H1 (cell line): ENCODE results near the gene TRAPPC11. TPM values are rescaled to one million over a fixed set of nuclear protein-coding genes. Genes with fewer than 3 reads are reported as not detected.

Source experiments
- CTCF ChIA-PET: fragments of 300-600 bp; sonication (Branson Sonifier 250); formaldehyde crosslinking; loops from one replicate; lab custom pipeline; 2021; ENCODE audit not compliant: partially characterized antibody; lab: Charles Lee
- POLR2A ChIA-PET: fragments of 300-600 bp; sonication (Branson Sonifier 250); formaldehyde crosslinking; loops from one replicate; lab custom pipeline; 2021; ENCODE audit warnings: inconsistent platforms; ENCODE audit not compliant: partially characterized antibody; lab: Charles Lee
- DNase-seq, 2 experiments: peaks; one replicate each; pipeline versions ENCODE4 v3.0.0 to v3.0.0-alpha.2; 2010 to 2022; ENCODE audit warnings: low spot score in 2 of 2, low read depth in 1 of 2, mixed read lengths in 1 of 2
- FAIRE-seq: peaks from 2 replicates; lab custom pipeline; 2011; peaks lifted over from hg19 to GRCh38; lab: Jason Lieb, UNC
- H2AFZ ChIP-seq: 2 replicates; pipeline ENCODE4 v1.8.1; 2012; ENCODE audit warnings: low read length, inconsistent platforms
- H2AK5ac ChIP-seq: 2 replicates; pipeline ENCODE4 v1.6.1; 2013; ENCODE audit warnings: low read depth, low read length
- H2BK120ac ChIP-seq: replicated peaks from 2 replicates; pipeline ENCODE3; 2013; ENCODE audit warnings: low read depth, low read length, inconsistent platforms
- H2BK12ac ChIP-seq: 2 replicates; pipeline ENCODE4 v1.6.1; 2013; ENCODE audit warnings: low read depth, low read length
- H2BK15ac ChIP-seq: 2 replicates; pipeline ENCODE4 v1.6.1; 2013; ENCODE audit warnings: low read length
- H2BK20ac ChIP-seq: 2 replicates; pipeline ENCODE4 v1.6.1; 2013; ENCODE audit warnings: low read length
- H2BK5ac ChIP-seq: 2 replicates; pipeline ENCODE4 v1.6.1; 2013; ENCODE audit warnings: low read depth, low read length
- H3K14ac ChIP-seq: 2 replicates; pipeline ENCODE4 v1.6.1; 2013; ENCODE audit warnings: inconsistent platforms; ENCODE audit not compliant: insufficient read length
- H3K18ac ChIP-seq: 2 replicates; pipeline ENCODE4 v1.6.1; 2013; ENCODE audit warnings: low read length; ENCODE audit errors: extremely low read depth
- H3K23ac ChIP-seq: 2 replicates; pipeline ENCODE4 v1.6.1; 2013; ENCODE audit warnings: inconsistent platforms; ENCODE audit not compliant: insufficient read length
- H3K23me2 ChIP-seq: 2 replicates; pipeline ENCODE4 v1.6.1; 2013; ENCODE audit warnings: low read depth, low read length
- H3K27ac ChIP-seq: 2 replicates; pipeline ENCODE4 v1.6.1; 2011; ENCODE audit warnings: low read depth, low read length, inconsistent platforms
- H3K27me3 ChIP-seq, 4 experiments: replicated peaks in 1 of 4; 1 replicate in 1 of 4; 2 replicates in 3 of 4; pipeline versions ENCODE4 v1.6.1 to v1.8.1; 2011 to 2013; ENCODE audit warnings: low read length in 3 of 4, mild to moderate bottlenecking in 3 of 4, inconsistent platforms in 2 of 4, mixed read lengths in 2 of 4, moderate library complexity in 1 of 4; ENCODE audit not compliant: control insufficient read depth in 3 of 4, insufficient read depth in 3 of 4; ENCODE audit errors: extremely low read depth in 1 of 4
- H3K36me3 ChIP-seq, 4 experiments: 2 replicates each; pipeline versions ENCODE4 v1.6.1 to v1.8.1; 2011 to 2013; ENCODE audit warnings: mild to moderate bottlenecking in 4 of 4, low read length in 3 of 4, moderate library complexity in 2 of 4, control low read depth in 1 of 4, inconsistent platforms in 1 of 4; ENCODE audit not compliant: insufficient read depth in 4 of 4, control insufficient read depth in 2 of 4
- H3K4ac ChIP-seq: replicated peaks from 2 replicates; pipeline ENCODE3; 2013; ENCODE audit warnings: low read length, low read depth, mixed read lengths, inconsistent platforms; ENCODE audit not compliant: insufficient read length
- H3K4me1 ChIP-seq, 4 experiments: replicated peaks in 1 of 4; 1 replicate in 1 of 4; 2 replicates in 3 of 4; pipeline versions ENCODE4 v1.6.1 to v1.8.1; 2011 to 2013; ENCODE audit warnings: low read length in 3 of 4, inconsistent platforms in 2 of 4, mixed read lengths in 1 of 4; ENCODE audit not compliant: insufficient read depth in 4 of 4, control insufficient read depth in 3 of 4
- H3K4me2 ChIP-seq, 2 experiments: 2 replicates each; pipeline versions ENCODE4 v1.6.1 to v1.8.1; 2011 to 2013; ENCODE audit warnings: low read depth in 2 of 2, low read length in 2 of 2, control low read depth in 1 of 2, inconsistent platforms in 1 of 2, mild to moderate bottlenecking in 1 of 2; ENCODE audit not compliant: insufficient read depth in 1 of 2
- H3K4me3 ChIP-seq, 4 experiments: fragments of 200-600, 300-600 bp in 1 of 4; sonication (generic), shearing (Covaris generic), sonication (Bioruptor Twin) in 1 of 4; 2 replicates each; pipeline versions ENCODE4 v1.5.1 to v1.8.1; 2011 to 2016; ENCODE audit warnings: low read length in 4 of 4, low read depth in 3 of 4, control low read depth in 2 of 4, inconsistent platforms in 2 of 4, mild to moderate bottlenecking in 2 of 4, mixed read lengths in 1 of 4, moderate library complexity in 1 of 4; ENCODE audit not compliant: insufficient read depth in 2 of 4; ENCODE audit errors: extremely low read depth in 1 of 4
- H3K56ac ChIP-seq: replicated peaks from 2 replicates; pipeline ENCODE3; 2013; ENCODE audit warnings: low read depth, mild to moderate bottlenecking, mixed read lengths, low read length, inconsistent platforms; ENCODE audit not compliant: insufficient read length
- H3K79me1 ChIP-seq: 2 replicates; pipeline ENCODE4 v1.6.1; 2013; ENCODE audit warnings: low read depth, low read length, control low read depth
- H3K79me2 ChIP-seq, 2 experiments: 2 replicates each; pipeline versions ENCODE4 v1.6.1 to v1.8.1; 2012 to 2013; ENCODE audit warnings: low read length in 2 of 2, mild to moderate bottlenecking in 2 of 2, inconsistent platforms in 1 of 2; ENCODE audit not compliant: insufficient read depth in 2 of 2, control insufficient read depth in 1 of 2
- H3K9ac ChIP-seq, 4 experiments: replicated peaks in 1 of 4; 1 replicate in 1 of 4; 2 replicates in 3 of 4; pipeline versions ENCODE4 v1.6.1 to v1.8.1; 2011 to 2013; ENCODE audit warnings: low read depth in 3 of 4, low read length in 3 of 4, control low read depth in 2 of 4, mild to moderate bottlenecking in 2 of 4, moderate library complexity in 2 of 4, inconsistent platforms in 1 of 4; ENCODE audit errors: extremely low read depth in 1 of 4
- H3K9me3 ChIP-seq, 2 experiments: 2 replicates each; pipeline versions ENCODE4 v1.6.1 to v1.8.1; 2012 to 2013; ENCODE audit warnings: mild to moderate bottlenecking in 2 of 2, moderate library complexity in 2 of 2, control low read depth in 1 of 2, inconsistent platforms in 1 of 2, low read depth in 1 of 2, low read length in 1 of 2, mixed read lengths in 1 of 2; ENCODE audit not compliant: insufficient read depth in 2 of 2
- H4K20me1 ChIP-seq, 2 experiments: replicated peaks in 1 of 2; 2 replicates each; pipeline versions ENCODE3 to v1.8.1; 2011 to 2013; ENCODE audit warnings: inconsistent platforms in 2 of 2, low read length in 2 of 2, mild to moderate bottlenecking in 1 of 2; ENCODE audit not compliant: insufficient read depth in 2 of 2, control insufficient read depth in 1 of 2
- H4K5ac ChIP-seq: 2 replicates; pipeline ENCODE4 v1.6.1; 2013; ENCODE audit warnings: low read length, low read depth, mixed read lengths, inconsistent platforms; ENCODE audit not compliant: insufficient read length
- H4K8ac ChIP-seq: 2 replicates; pipeline ENCODE4 v1.8.0; 2013; ENCODE audit warnings: mild to moderate bottlenecking, moderate library complexity, low read length, inconsistent platforms; ENCODE audit not compliant: insufficient read depth; ENCODE audit errors: extremely low read depth
- H4K91ac ChIP-seq: replicated peaks from 2 replicates; pipeline ENCODE3; 2013; ENCODE audit warnings: low read length, mixed read lengths, inconsistent platforms; ENCODE audit not compliant: insufficient read length
- CBX8 ChIP-seq: fragments of 300-800, 300-1000 bp; sonication (generic); IDR thresholded peaks from 2 replicates; pipeline ENCODE4 v1.7.1; 2016; ENCODE audit warnings: low read depth, low read length, borderline replicate concordance
- CEBPB ChIP-seq: IDR thresholded peaks from 2 replicates; pipeline ENCODE4 v1.6.1; 2012; ENCODE audit warnings: low read depth, low read length
- CREB1 ChIP-seq: IDR thresholded peaks from 2 replicates; pipeline ENCODE4 v1.6.1; 2012; ENCODE audit warnings: inconsistent platforms
- HDAC2 ChIP-seq, 2 experiments: fragments of 300-600 bp in 1 of 2; sonication (generic) in 1 of 2; IDR thresholded peaks; 2 replicates each; pipeline ENCODE4 v1.6.1; 2011 to 2012; ENCODE audit warnings: low read depth in 2 of 2, low read length in 2 of 2, mild to moderate bottlenecking in 2 of 2, moderate library complexity in 2 of 2, borderline replicate concordance in 1 of 2, inconsistent platforms in 1 of 2
- POU5F1 ChIP-seq: IDR thresholded peaks from 2 replicates; pipeline ENCODE4 v1.6.1; 2011; ENCODE audit warnings: low read depth, mild to moderate bottlenecking, low read length, moderate library complexity
- RBBP5 ChIP-seq: IDR thresholded peaks from 2 replicates; pipeline ENCODE4 v1.7.1; 2012; ENCODE audit warnings: low read depth, mild to moderate bottlenecking, inconsistent platforms, low read length, moderate library complexity, borderline replicate concordance
- RNF2 ChIP-seq: fragments of 200-900, 300-1000 bp; sonication (generic); IDR thresholded peaks from 2 replicates; pipeline ENCODE4 v1.7.1; 2016; ENCODE audit warnings: borderline replicate concordance, low read depth, mild to moderate bottlenecking, antibody characterized with exemption, low read length; ENCODE audit not compliant: poor library complexity, severe bottlenecking; ENCODE audit errors: missing control alignments
- SIX5 ChIP-seq: IDR thresholded peaks from 2 replicates; pipeline ENCODE4 v1.6.1; 2011; ENCODE audit warnings: mild to moderate bottlenecking, low read depth, low read length
- TBP ChIP-seq: IDR thresholded peaks from 2 replicates; pipeline ENCODE4 v1.6.1; 2011; ENCODE audit warnings: low read depth, low read length, improper control_type of control experiment
- WGBS, 2 experiments: shearing (Covaris generic) in 1 of 2; methylation state at CpG; one replicate each; pipeline versions ENCODE4 v1.1.6 to v1.1.7; 2013 to 2015; ENCODE audit warnings: low lambda C conversion rate in 2 of 2, mixed read lengths in 2 of 2, inconsistent platforms in 1 of 2, low coverage in 1 of 2, missing lambda C conversion rate in 1 of 2; ENCODE audit not compliant: insufficient replicate concordance in 2 of 2, insufficient coverage in 1 of 2, insufficient read length in 1 of 2; ENCODE audit errors: extremely low coverage in 1 of 2, missing lambda C conversion rate in 1 of 2; 5-methylcytosine and 5-hydroxymethylcytosine counted together
- polyA plus RNA-seq, 7 experiments: library from polyadenylated mRNA; depleted of rRNA in 3 of 7; stranded (reverse) in 5 of 7; unstranded in 2 of 7; fragments of >200 nt in 5 of 7; fragments of 200-250 nt in 2 of 7; gene quantifications; 1 replicate in 5 of 7; 2 replicates in 1 of 7; 4 replicates in 1 of 7; pipeline versions ENCODE4 v1.2.1 to v1.2.3, GENCODE V29; 2011 to 2013; ENCODE audit warnings: missing spikeins in 2 of 7, mixed read lengths in 2 of 7
- total RNA-seq: library from RNA; stranded (reverse); fragmentation: NEBNext Ultra II Directional; extraction: Animal tissue kit (Norgen Biotek cat#: 25700); gene quantifications from 2 replicates; pipeline ENCODE4 v1.2.1, GENCODE V29; 2021

The TRAPPC11 gene
- total and polyA plus RNA-seq, 2 of the 8 experiments (the other 6 are each of a cell fraction or from before 2014, with no cell fraction given) = 19.2 to 25.9 TPM

GRCh38 chr4:183729430-183730328 lies 70.6 kb downstream of the TRAPPC11 start:
- Histone ChIP-seq H2BK20ac (no peak overlapping the region), H3K4me3 (no peak overlapping the region), H3K27me3 (no peaks in the 10 kb centered on the region), H4K20me1 (no peaks in the 10 kb centered on the region), H3K23me2 (no peaks in the 10 kb centered on the region), H3K79me2 (no peaks in the 10 kb centered on the region), H2BK5ac (no peak overlapping the region), H3K23ac (no peak overlapping the region), H3K14ac (no peak overlapping the region), H3K4me1 (no peaks in the 10 kb centered on the region), H3K4ac (no peak overlapping the region), H3K56ac (no peak overlapping the region), H3K4me2 (no peak overlapping the region), H4K5ac (no peak overlapping the region), H3K18ac (no peak overlapping the region), H2BK15ac (no peak overlapping the region; the same call in 1 of the 2 replicates), H2AK5ac (no peak overlapping the region), H2BK12ac (no peak overlapping the region), H3K27ac (no peak overlapping the region), H4K91ac (no peak overlapping the region), H3K79me1 (no peaks in the 10 kb centered on the region), H3K9ac (no peak overlapping the region), H3K9me3 (no peaks in the 10 kb centered on the region), H2BK120ac (no peak overlapping the region), H2AFZ (peak overlapping the region; percentile 50), H4K8ac (no peak overlapping the region), H3K36me3 (no peaks in the 10 kb centered on the region)
- POLR2A ChIA-PET = no interaction called here
- CTCF ChIA-PET = interaction anchor here (0.6 to 2.8 kb wide), 4 partner anchors 9 to 1766 kb away, joined by 3 to 7 read pairs (median 4); no protein-coding TSS in a partner anchor
- TF ChIP-seq CREB1 (no peak), RNF2 (peak; percentile 33), TBP (no peak), CBX8 (no peak), RBBP5 (no peak), POU5F1 (no peak), HDAC2 (IDR thresholded peaks at IDR 0.05; ENCODE audit: borderline replicate concordance in 1 of 2, low read depth in 2 of 2, low read length in 2 of 2) (no peak), SIX5 (no peak), CEBPB (0 out of 2 replicates have a peak, but pooled peaks have one; percentile 6)
- DNase-seq (no peak), FAIRE-seq (no peak)
- WGBS, 2 experiments = 89% methylated on average over 13 of the region's 13 CpGs; no CpG with 5 or more reads in 1 of the 2 experiments
